NT2/D1 (cell line): ENCODE data around the gene MAP1B.

ENCODE experiments used
- SUZ12 ChIP-seq: IDR thresholded peaks from 2 replicates; pipeline ENCODE4 v1.6.1; 2011; ENCODE audit not compliant: insufficient read length, insufficient read depth; ENCODE audit errors: extremely low read depth
- YY1 ChIP-seq: IDR thresholded peaks from 2 replicates; pipeline ENCODE4 v1.6.1; 2011; ENCODE audit not compliant: insufficient read length, insufficient read depth
- ZNF274 ChIP-seq: IDR thresholded peaks from 2 replicates; pipeline ENCODE4 v1.6.1; 2011; ENCODE audit warnings: mild to moderate bottlenecking, low read depth, low read length

DNA sequence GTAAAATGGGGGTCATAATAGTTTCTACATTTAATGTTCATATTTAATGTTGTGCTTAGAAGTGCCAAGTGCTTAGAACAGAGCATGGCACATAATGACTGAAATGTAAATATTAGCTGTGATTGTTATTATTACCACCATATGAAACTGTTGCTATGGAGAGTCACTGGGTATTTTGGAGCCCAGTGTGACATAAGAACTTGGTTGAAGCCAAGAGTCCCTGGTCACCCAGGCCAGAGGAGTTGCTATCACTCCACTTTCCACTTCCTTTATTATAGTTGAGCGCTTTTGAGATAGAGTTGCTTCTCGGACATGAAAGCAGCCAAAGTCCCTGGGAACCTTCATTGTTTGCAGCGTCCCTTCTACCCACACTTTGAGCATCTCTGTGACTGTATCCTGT is 77.1 kb downstream of the MAP1B start:
- no peak for TF ChIP-seq ZNF274
- TF ChIP-seq SUZ12: no peak
- no peak for TF ChIP-seq YY1
